HG03469 (cell line): ENCODE measurements around the gene STX3.
"Not testable (repeated sequence)": the region's sequence is repeated elsewhere in the genome, so short reads cannot be mapped to it uniquely, and the experiment has no call there.

Experiments
- ATAC-seq: cut with Tn5 transposase; IDR thresholded peaks from one replicate; pipeline ENCODE4 v1.9.1; 2021; ENCODE audit warnings: mild to moderate bottlenecking, moderate library complexity, moderate number of reproducible peaks; ENCODE audit not compliant: unreplicated experiment

The STX3 gene

DNA sequence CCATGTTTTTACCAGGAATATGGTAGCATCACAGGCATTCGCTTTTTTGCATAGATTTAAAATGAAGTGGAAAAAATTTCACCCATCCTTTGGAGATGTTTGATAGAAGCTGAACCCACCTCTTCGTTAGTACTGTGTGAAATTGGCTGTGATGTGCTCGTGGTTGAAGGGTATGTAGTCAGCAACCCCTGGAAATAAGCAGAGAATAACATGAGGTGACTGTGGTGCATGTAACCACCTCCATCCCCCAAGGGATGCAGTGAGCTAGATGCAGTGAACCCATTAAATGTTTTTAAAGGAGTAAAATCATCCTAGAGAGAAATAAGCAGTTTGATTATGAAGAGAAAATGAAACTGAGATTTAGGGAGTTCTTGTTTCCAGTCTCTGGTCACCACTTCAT is 74.2 kb downstream of the STX3 start:
- no peak for ATAC-seq

DNA sequence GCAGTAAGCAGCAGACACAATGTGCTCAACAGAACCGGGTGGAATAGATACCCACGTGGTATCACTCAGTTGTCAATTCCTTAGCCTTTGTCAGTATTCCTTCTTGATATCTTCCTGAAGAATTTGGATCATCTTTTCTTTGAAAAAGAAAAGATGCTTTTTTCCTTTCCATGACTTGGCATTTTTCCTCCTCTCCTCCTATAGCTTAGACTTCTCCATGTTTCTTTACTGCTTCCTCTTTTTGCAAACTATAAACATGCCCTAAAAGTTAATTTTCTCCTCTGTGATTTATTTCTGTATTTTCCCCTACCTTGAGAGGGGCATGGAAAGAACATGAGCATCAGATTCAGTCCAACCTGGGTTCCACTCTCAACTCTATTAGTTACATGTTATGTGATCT is 78.4 kb downstream of the STX3 start:
- ATAC-seq, result no peak

DNA sequence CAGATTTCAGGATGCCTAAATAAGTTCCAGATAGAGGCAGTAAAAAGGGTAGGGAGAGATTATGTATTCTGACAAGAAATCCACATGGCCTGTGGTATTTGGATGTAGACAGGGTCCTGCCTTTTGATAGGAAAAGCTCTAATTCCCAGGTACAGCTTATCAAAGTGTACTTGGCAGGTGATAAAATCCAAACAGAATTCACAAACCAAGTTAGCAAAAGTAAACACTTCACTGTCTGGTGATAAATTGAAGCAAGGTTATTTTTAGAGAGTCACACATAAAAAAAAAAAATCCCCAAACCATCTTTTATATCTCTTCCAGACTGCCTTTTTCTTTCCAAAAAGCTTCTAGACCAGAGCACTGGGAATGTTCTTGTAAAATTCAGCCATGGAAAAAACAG is 84.4 kb downstream of the STX3 start:
- no peak for ATAC-seq

DNA sequence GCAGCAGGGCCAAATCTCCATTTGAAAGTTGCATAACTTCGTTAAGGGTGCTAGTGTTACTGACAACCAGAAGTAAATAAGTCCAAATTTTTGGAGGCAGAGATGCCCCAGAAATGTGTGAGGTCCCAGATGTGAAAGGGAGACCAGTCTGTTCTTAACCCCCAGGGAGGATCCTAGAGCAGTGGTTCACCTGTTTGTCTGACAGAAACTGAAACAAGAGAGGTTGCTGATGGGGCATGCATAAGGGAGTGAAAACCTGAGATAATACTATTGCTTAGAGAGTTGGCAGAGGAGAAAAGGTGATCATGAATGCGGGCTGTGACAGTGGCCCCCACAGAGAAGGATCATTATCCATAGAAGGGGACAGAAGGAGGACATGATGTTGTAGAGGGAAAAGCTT is 86.3 kb downstream of the STX3 start:
- no peak for ATAC-seq

DNA sequence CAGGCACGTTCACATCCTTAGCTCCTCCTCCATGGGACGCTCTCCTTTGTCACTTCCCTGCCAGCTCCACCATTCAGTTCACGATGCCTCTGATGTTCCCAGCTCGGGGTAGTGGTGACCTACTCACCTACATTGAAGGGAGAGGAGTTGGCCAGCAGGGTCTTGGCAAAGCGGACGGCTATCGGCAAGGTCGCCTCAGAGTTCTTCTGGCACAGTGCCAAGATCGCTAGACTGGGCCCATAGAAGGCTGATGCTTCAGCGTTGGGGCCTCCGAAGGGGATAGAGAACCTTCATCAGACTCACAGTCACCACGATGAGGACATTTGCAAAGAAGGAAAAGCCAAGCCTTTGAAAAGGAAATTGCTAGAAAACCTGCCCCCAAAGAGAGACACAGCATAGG is 87.1 kb downstream of the STX3 start:
- ATAC-seq, result no peak

DNA sequence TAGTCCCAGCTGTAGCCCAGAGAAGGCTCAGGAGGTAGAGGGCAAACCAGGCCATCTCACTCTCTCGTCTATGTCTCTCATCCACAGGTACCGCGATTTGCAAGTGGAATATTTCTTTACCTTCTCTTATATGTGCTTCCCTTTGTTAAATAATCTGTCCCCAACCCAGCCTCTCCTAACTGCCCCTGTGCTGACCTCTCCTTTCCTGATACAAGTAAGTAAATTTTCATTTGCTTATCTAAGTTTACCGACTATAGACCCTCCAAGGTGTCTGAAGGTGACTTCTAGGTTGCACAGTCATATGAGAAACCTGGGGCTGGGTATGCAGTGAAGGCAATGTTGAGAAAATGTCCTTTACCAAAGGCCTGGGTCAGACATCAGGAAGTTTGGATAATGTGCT is 90.2 kb downstream of the STX3 start, which contains the start of gene CBLIF:
Gene CBLIF, minus strand, starts transcription at position 101 of the 400 bp plus-strand sequence. Its CDS starts 46 bp downstream, at position 55.
- ATAC-seq, result no peak

DNA sequence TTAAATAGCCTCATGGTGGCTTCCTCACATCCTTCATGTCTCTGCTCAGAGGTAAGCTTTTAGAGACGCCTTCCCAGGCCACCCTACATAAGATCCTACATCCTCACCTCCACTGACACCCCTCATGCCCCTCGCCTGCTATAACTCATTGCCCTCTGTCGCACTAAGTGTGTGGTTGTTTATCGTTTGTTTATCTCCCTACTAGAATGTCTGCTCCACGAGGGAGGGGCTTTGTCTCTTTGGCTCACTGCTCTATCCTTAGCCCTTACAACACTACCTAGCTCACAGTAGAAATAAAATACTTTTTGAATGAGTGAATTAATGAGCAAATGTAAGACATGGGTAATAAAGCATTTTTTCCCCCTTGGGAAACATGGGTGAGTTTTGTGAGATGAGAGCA is 91.4 kb downstream of the STX3 start:
- no peak for ATAC-seq

DNA sequence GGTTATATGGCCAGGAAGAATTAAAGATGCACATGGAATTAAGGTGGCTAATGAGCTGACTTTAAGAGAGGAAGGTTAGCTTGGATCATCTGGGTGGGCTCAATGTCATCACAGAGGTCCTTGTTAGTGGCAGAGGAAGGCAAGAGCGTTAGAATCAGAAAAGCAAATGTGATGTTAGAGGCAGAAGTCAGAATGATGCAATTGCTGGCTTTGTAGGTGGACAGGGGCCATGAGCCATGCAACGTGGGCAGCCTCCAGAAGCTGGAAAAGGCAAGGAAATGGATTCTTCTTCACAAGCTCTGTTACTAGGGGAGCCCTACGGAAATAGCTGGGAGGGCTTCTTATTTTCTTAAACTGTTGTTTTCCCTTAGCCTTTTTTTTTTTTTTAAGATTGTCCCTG is 92.5 kb downstream of the STX3 start:
- ATAC-seq, result no peak

DNA sequence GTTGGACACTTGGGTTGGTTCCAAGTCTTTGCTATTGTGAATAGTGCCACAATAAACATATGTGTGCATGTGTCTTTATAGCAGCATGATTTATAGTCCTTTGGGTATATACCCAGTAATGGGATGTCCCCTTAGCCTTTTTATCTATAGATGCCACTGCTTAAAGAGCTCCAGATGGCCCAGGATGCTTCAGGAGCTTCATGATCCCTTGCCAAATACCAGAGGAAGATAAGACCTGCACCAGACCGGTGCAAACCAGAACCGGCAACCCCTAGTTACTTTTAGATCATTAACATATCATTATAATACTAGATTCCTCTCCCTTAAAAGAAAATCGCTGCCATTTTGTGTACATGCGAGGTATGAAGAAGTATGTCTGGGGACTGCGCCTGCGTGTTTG is 93.3 kb downstream of the STX3 start:
- ATAC-seq, result not testable (repeated sequence)

DNA sequence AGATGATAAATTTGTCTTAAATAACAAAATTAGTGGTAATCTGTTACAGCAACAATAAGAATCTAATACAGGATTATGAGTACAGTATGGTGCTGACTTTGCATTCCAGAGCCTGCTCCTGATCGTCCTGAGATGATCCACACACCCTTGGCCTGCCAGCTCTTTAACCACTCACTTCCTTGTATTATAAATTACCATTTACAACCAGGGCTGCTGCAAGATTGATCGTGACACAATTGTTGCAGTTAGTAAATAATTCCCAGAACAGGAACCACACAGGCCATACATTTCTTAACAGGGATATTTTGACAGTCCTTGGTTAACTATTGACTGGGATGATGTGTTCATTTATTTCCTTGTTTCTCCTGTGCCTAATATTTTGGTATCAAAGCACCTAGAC is 94.0 kb downstream of the STX3 start:
- no peak for ATAC-seq

DNA sequence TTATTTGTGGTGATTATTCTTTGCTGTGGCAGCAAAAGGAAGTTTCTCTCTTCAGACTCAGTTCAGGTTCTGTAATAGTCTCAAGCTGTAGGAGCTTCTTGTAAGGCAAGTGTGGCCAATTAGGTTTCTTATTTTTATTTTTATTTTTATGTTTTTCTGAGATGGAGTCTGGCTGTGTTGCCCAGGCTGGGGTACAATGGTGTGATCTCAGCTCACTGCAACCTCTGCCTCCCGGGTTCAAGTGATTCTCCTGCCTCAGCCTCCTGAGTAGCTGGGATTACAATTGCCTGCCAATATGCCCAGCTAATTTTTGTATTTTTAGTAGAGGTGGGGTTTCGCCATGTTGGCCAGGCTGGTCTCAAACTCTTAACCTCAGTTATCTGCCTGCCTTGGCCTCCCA is 94.4 kb downstream of the STX3 start:
- ATAC-seq, result not testable (repeated sequence)

DNA sequence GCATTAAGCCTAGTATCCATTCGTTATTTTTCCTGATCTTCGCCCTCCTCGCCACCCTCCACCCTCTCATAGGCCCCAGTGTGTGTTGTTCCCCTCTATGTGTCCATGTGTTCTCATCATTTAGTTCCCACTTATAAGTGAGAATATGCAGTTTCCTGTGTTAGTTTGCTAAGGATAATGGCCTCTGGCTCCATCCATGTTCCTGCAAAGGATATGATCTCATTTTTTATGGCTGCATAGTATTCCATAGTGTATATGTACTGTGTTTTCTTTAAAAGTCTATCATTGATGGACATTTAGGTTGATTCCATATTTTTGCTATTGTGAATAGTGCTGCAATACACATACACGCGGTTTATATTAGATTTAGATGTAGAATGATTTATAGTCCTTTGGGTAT is 96.2 kb downstream of the STX3 start:
- ATAC-seq, result not testable (repeated sequence)

DNA sequence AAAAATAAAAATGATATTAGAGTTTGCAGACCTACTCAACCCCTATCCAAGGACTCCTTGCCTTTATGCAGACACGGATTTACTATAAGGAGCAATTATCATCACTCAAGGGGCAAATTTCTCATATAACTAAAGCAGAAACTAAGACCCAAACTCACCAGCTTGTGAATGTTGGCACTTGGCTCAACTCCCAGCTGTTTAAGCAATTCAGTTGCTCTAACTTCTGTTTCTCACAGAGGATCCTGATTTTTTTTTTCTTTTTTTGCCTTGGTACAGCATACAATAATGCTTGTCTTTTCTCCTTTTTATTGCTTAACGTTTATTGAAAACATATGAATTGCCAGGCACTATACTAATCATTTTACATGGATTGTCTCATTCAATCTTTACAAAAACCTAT is 99.7 kb downstream of the STX3 start:
- ATAC-seq, result no peak
